BE2C (cell line): ENCODE results near the gene ALG8.

ENCODE experiments used
- DNase-seq: peaks from one replicate; pipeline ENCODE4 v3.0.0-alpha.2; 2020
- H3K27me3 ChIP-seq: fragments of 250-450 bp; sonication (Bioruptor Pico); 2 replicates; pipeline ENCODE4 v1.5.1; 2020; ENCODE audit warnings: mild to moderate bottlenecking
- H3K36me3 ChIP-seq: fragments of 250-450 bp; sonication (Bioruptor Pico); 2 replicates; pipeline ENCODE4 v1.5.1; 2020; ENCODE audit warnings: mild to moderate bottlenecking
- H3K4me1 ChIP-seq: fragments of 250-450 bp; sonication (Bioruptor Pico); 2 replicates; pipeline ENCODE4 v1.5.1; 2020
- H3K4me3 ChIP-seq: 2 replicates; pipeline ENCODE4 v1.5.1; 2011; ENCODE audit warnings: low read depth, low read length
- H3K9me3 ChIP-seq: fragments of 250-450 bp; sonication (Bioruptor Pico); 2 replicates; pipeline ENCODE4 v1.5.1; 2020
- TF ChIP-seq, protein P1 (sequence below): IDR thresholded peaks from 2 replicates; pipeline ENCODE4 v1.5.1; 2012; ENCODE audit warnings: mild to moderate bottlenecking, low read depth, low read length

ALG8 gene

DNA sequence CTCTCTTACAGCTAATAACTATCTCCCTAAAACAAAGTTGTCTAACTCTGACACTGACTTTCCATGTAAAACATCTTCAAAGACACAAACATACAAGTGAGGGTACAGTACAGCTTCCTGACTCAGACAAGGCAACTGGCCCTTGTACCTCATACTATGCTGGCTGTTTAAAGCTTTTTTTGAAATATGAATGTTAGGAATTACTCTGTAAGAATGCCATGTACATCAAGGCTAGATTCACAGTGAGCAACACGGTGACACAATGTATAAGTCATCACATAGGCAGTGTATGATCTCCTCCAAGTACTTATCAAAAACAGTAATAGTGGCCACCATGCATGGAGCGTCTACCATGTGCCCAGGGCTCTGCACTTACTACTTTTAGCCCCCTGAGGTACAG lies 28.6 kb downstream of the ALG8 start:
- TF ChIP-seq, protein P1, sequence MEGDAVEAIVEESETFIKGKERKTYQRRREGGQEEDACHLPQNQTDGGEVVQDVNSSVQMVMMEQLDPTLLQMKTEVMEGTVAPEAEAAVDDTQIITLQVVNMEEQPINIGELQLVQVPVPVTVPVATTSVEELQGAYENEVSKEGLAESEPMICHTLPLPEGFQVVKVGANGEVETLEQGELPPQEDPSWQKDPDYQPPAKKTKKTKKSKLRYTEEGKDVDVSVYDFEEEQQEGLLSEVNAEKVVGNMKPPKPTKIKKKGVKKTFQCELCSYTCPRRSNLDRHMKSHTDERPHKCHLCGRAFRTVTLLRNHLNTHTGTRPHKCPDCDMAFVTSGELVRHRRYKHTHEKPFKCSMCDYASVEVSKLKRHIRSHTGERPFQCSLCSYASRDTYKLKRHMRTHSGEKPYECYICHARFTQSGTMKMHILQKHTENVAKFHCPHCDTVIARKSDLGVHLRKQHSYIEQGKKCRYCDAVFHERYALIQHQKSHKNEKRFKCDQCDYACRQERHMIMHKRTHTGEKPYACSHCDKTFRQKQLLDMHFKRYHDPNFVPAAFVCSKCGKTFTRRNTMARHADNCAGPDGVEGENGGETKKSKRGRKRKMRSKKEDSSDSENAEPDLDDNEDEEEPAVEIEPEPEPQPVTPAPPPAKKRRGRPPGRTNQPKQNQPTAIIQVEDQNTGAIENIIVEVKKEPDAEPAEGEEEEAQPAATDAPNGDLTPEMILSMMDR = no peak
- Histone ChIP-seq H3K4me1 (no peaks in the 10 kb centered on the region), H3K9me3 (no peaks in the 10 kb centered on the region), H3K27me3 (no peaks in the 10 kb centered on the region), H3K36me3 (peaks cover 13% of the 10 kb centered on the region; the same call in 1 of the 2 replicates), H3K4me3 (no peak overlapping the region)
- no peak for DNase-seq

DNA sequence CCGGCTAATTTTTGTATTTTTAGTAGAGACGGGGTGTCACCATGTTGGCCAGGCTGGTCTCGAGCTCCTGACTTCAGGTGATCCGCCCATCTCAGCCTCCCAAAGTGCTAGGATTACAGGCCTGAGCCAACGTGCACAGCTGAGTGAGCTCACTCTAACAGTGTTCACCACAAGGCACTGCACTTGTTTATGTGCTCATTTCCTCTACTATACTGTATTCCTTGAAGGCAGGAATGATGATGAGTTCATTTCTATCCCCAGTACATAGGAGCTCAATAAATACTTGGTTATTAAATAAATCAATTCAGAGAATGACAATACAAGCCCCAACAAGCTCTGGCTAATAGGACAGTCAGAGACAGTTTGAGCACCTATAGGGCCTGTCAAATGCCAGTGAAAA lies 29.1 kb downstream of the ALG8 start:
- Histone ChIP-seq H3K4me1 (no peaks in the 10 kb centered on the region), H3K4me3 (no peak overlapping the region), H3K9me3 (no peaks in the 10 kb centered on the region), H3K27me3 (no peaks in the 10 kb centered on the region), H3K36me3 (peaks cover 13% of the 10 kb centered on the region; the same call in 1 of the 2 replicates)
- DNase-seq = no peak
- TF ChIP-seq, protein P1 = no peak

DNA sequence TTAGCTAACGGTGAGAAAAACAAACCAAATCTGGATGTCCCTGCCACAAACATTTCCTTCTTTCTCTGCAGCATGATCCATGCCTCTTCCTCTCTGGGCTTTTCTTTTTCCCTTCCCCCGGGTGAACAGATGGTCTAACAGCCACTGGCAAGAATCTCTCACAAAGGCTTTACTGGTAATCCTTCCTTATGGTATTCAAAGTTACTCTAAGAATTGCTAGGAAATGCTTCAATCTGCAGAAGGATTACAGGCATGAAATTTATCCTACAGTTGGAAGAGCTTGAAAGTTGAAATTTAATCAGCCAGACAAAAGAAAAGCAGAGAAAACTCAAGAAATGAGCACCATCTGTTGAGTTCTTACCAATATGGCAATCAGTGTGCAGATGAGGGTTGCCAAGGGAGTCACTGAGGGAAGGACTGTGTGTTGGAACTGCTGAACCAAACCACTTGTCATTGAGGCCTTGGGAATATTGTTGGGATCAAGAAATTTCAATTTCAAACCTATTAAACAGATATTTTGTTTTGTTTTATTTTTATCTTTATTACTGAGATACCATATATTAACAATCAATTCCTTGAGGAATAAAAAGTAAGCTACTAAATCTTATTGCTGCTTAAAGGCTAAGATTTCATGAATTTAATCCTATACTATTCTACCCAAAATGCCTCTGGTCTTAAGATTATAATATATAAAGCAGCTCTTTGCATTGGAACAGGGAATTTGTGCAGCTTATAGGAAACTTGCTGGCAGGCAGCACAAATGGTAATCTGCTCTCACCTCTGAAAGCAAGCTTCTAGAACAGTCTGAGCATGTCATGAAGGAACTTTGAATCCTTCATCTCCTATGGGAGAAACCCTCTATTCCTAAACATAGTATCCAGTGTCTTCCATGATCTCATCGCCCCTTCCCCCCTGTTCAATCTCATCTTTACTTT lies 30.1 kb downstream of the ALG8 start:
- Histone ChIP-seq H3K4me1 (no peaks in the 10 kb centered on the region), H3K36me3 (peaks cover 14% of the 10 kb centered on the region), H3K4me3 (no peak overlapping the region), H3K9me3 (no peaks in the 10 kb centered on the region), H3K27me3 (no peaks in the 10 kb centered on the region)
- DNase-seq = no peak
- TF ChIP-seq, protein P1 = no peak

DNA sequence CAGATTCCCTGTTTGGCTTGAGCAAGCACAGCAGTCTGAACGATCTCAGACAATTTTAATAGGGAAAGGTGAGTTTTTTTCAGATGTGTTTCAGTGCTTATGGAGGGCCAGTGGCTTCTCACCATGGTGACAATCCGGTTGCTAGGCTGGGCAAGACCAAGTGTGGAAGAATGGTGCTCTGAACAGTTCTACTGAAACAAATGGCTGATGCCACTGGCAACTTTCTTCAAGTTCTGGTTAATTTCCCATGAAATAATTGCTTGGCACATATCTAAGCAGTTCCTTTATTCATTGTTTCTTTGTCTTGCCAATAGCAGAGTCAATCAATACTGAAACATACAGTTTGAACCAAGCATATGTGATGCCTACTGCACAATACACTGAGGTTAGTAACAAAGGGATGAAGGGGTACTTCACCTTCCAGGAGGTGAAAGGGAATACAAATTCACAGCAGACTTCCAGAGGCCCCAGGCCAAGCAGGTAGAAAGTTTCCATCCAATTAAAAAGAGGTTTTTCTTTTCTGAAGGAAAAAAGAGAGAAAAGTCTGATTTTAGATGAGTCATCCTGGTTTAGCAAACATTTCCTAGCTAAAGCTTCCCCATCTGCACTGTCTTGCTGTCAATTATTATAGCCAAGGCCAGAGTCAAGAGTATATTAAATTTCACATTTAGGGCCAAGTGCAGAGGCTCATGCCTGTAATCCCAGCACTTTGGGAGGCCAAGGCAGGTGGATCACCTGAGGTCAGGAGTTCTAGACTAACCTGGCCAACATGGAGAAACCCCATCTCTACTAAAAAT lies 38.6 kb downstream of the ALG8 start:
- Histone ChIP-seq H3K4me3 (no peak overlapping the region), H3K4me1 (no peaks in the 10 kb centered on the region), H3K27me3 (no peaks in the 10 kb centered on the region), H3K9me3 (no peaks in the 10 kb centered on the region; the same call in 1 of the 2 replicates), H3K36me3 (peaks cover 30% of the 10 kb centered on the region)
- TF ChIP-seq, protein P1 = no peak
- DNase-seq = no peak

DNA sequence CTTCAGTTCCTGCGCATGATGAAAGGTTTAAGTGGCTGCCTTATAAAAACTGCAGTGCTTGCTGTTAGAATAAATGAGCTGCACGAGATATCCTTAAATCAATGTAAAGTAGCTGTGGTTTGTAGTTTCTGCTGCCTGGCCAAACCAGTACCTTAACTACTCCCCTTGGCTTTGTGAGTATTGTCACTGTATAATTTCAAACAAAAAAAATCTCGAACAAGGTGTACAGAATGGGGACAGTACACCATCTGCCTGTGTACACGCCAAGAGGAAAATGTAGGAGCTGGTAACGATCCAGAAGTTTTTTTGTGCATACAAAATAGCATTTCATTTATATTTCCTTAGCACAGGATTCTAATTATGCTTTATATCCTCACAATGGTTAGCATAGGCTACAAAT lies 39.2 kb downstream of the ALG8 start:
- Histone ChIP-seq H3K27me3 (no peaks in the 10 kb centered on the region), H3K4me3 (no peak overlapping the region), H3K4me1 (no peaks in the 10 kb centered on the region), H3K9me3 (no peaks in the 10 kb centered on the region; the same call in 1 of the 2 replicates), H3K36me3 (peaks cover 30% of the 10 kb centered on the region)
- TF ChIP-seq, protein P1 = no peak
- no peak for DNase-seq
